Upper lobe of left lung (tissue), 6 donors: ENCODE data around the gene CBX5. TPM values are rescaled to one million over a fixed set of nuclear protein-coding genes. Genes with fewer than 3 reads are reported as not detected.
"Not testable (repeated sequence)": the region's sequence is repeated elsewhere in the genome, so short reads cannot be mapped to it uniquely, and the experiment has no call there.

Source experiments
- ATAC-seq, 2 donors: fragments of 200-7000 bp; cut with Tn5 transposase; one replicate each; pipeline ENCODE4 v1.9.1; 2022; ENCODE audit warnings: mild to moderate bottlenecking in 2 of 2, moderate library complexity in 2 of 2; ENCODE audit not compliant: low FRiP score in 2 of 2
- DNase-seq, 2 donors: peaks; one replicate each; pipeline ENCODE4 v3.0.0-alpha.2; 2019 to 2020
- H3K27ac ChIP-seq, 4 donors: fragments of 200-600 bp; sonication (generic); one replicate each; pipeline ENCODE4 v1.5.1; 2016 to 2019
- H3K27me3 ChIP-seq, 4 donors: fragments of 200-600 bp; sonication (generic); one replicate each; pipeline ENCODE4 v1.5.1; 2017 to 2019
- H3K36me3 ChIP-seq, 4 donors: fragments of 200-600 bp; sonication (generic); one replicate each; pipeline ENCODE4 v1.5.1; 2016 to 2019
- H3K4me1 ChIP-seq, 4 donors: fragments of 200-600 bp; sonication (generic); one replicate each; pipeline ENCODE4 v1.5.1; 2018 to 2019
- H3K4me3 ChIP-seq, 4 donors: fragments of 200-600 bp; sonication (generic); one replicate each; pipeline ENCODE4 v1.5.1; 2017 to 2019; ENCODE audit warnings: mild to moderate bottlenecking in 2 of 4, moderate library complexity in 1 of 4
- H3K9me3 ChIP-seq, 4 donors: fragments of 200-600 bp; sonication (generic); one replicate each; pipeline ENCODE4 v1.5.1; 2018 to 2019
- CTCF ChIP-seq, 6 experiments: fragments of 450-650 bp in 4 of 6; fragments of 200-600 bp in 2 of 6; sonication (generic) in 2 of 6; IDR thresholded peaks; one replicate each; pipeline ENCODE4 v1.5.1; 2016 to 2019; ENCODE audit warnings: antibody characterized with exemption in 6 of 6
- EP300 ChIP-seq, 4 donors: sonication (generic); formaldehyde crosslinking; IDR thresholded peaks; one replicate each; pipeline ENCODE4 v1.5.1; 2017; ENCODE audit warnings: antibody characterized with exemption in 4 of 4, control low read depth in 2 of 4
- POLR2A ChIP-seq, 4 donors: fragments of 450-650 bp; IDR thresholded peaks; one replicate each; pipeline ENCODE4 v1.5.1; 2016 to 2017; ENCODE audit warnings: antibody characterized with exemption in 4 of 4, mild to moderate bottlenecking in 2 of 4
- POLR2AphosphoS5 ChIP-seq, 2 donors: sonication (generic); formaldehyde crosslinking; IDR thresholded peaks; one replicate each; pipeline ENCODE4 v1.5.1; 2017; ENCODE audit warnings: antibody characterized with exemption in 2 of 2
- WGBS, 2 donors: methylation state at CpG; one replicate each; pipeline ENCODE4 v1.1.5; 2017 to 2018; 5-methylcytosine and 5-hydroxymethylcytosine counted together
- total RNA-seq, 6 donors: library from RNA; depleted of rRNA in 4 of 6; stranded (reverse); fragments of >200 nt in 4 of 6; gene quantifications; one replicate each; pipeline versions ENCODE4 v1.1.0 to v1.2.1, GENCODE V29; 2016 to 2021
- donor health status: DM: no; HTN: no; CAD: no; lungs with moderate emphysema.
- donor health status: DM: no; HTN: yes; CAD: no; lungs with severe emphysema.

Gene CBX5
- total RNA-seq, 6 donors from 2014 or later: 15.5 to 48.2 (median 36.1) TPM

DNA sequence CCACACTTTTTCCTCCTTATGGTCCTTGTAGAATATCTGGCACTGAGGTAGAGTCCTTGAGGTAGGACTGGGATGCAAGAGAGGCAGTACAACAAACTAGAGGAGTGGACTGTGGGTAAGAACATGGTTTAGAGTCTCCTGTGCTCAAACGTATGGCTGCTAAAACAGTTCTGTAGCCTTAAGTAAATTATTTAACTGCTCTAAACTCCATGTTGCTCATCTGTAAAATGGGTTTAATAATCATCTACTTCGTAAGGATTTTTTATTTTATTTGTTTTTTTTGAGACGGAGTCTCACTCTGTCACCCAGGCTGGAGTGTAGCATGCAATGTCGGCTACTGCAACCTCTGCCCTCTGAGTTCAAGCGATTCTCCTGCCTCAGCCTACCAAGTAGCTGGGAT, 41.4 kb upstream of the CBX5 start:
- Histone ChIP-seq H3K27ac (no peak overlapping the region), H3K9me3 (no peaks in the 10 kb centered on the region), H3K4me3 (no peak overlapping the region), H3K27me3 (no peaks in the 10 kb centered on the region), H3K4me1 (peaks cover 11 to 18% (median 15%) of the 10 kb centered on the region in 4 donors), H3K36me3 (no peaks in the 10 kb centered on the region)
- DNase-seq (no peak), ATAC-seq (no peak)
- whole genome bisulfite sequencing, 2 donors: 89 to 94% methylated on average over 5 of the region's 5 CpGs
- TF ChIP-seq EP300 (IDR thresholded peaks at IDR 0.05): no peak
- no peak for TF ChIP-seq POLR2AphosphoS5 (IDR thresholded peaks at IDR 0.05)
- no peak for TF ChIP-seq CTCF (IDR thresholded peaks at IDR 0.05)
- no peak for TF ChIP-seq POLR2A (IDR thresholded peaks at IDR 0.05)

DNA sequence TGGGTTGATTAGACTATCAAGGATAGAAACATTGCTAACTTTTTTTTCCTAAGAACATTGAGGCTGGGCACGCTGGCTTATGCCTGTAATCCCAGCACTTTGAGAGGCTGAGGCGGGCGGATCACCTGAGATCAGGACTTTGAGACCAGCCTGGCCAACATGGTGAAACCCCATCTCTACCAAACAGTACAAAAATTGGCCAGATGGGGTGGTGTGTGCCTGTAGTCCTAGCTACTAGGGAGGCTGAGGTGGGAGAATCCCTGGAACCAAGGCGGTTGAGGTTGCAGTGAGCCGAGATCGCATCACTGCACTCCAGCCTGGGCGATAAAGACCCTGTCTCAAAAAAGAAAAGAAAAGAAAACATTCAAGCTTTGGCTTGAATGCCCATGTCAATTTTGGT, 32.4 kb upstream of the CBX5 start:
- WGBS, 2 donors: 93 to 94% methylated on average over 7 of the region's 7 CpGs
- H3K27ac ChIP-seq, H3K27me3 ChIP-seq, DNase-seq, H3K4me1 ChIP-seq, H3K4me3 ChIP-seq, ATAC-seq, H3K36me3 ChIP-seq, H3K9me3 ChIP-seq: not testable (repeated sequence)

- Histone ChIP-seq H3K4me1 (peaks cover 15 to 20% (median 16%) of the 10 kb centered on the region in 4 donors), H3K27me3 (no peaks in the 10 kb centered on the region), H3K36me3 (no peaks in the 10 kb centered on the region), H3K27ac (no peak overlapping the region), H3K9me3 (no peaks in the 10 kb centered on the region), H3K4me3 (no peak overlapping the region)
- ATAC-seq: no peak
- no peak for DNase-seq
- 44 to 60% methylated on average over 2 of the region's 2 CpGs for WGBS, 2 donors
- TF ChIP-seq EP300 (IDR thresholded peaks at IDR 0.05) (no peak), POLR2AphosphoS5 (IDR thresholded peaks at IDR 0.05) (no peak), CTCF (IDR thresholded peaks at IDR 0.05) (no peak), POLR2A (IDR thresholded peaks at IDR 0.05) (no peak)
Observed at GRCh38 chr12:54311051-54311450, 31.1 kb upstream of the CBX5 start.

GRCh38 chr12:54306925-54307741, 27.2 kb upstream of the CBX5 start:
- no peaks in the 10 kb centered on the region for H3K36me3 ChIP-seq
- no peaks in the 10 kb centered on the region for H3K27me3 ChIP-seq
- ATAC-seq (peak; percentile 90 to 92), DNase-seq (peak; percentile 91 to 99)
- no peaks in the 10 kb centered on the region for H3K9me3 ChIP-seq
- peak overlapping the region; percentile 68 to 80 (median 74) for H3K27ac ChIP-seq
- H3K4me3 ChIP-seq: no peak overlapping the region
- TF ChIP-seq POLR2A (IDR thresholded peaks at IDR 0.05): peak in 2 of 4 donors; percentile 32 to 46
- TF ChIP-seq POLR2AphosphoS5 (IDR thresholded peaks at IDR 0.05): peak; percentile 67 to 69
- no peak for TF ChIP-seq CTCF (IDR thresholded peaks at IDR 0.05)
- TF ChIP-seq EP300 (IDR thresholded peaks at IDR 0.05): peak in 1 of 4 donors; percentile 63
- H3K4me1 ChIP-seq: peaks cover 30 to 45% (median 35%) of the 10 kb centered on the region in 4 donors
- 25 to 60% methylated on average over 4 to 8 of the region's 8 CpGs for WGBS, 2 donors

DNA sequence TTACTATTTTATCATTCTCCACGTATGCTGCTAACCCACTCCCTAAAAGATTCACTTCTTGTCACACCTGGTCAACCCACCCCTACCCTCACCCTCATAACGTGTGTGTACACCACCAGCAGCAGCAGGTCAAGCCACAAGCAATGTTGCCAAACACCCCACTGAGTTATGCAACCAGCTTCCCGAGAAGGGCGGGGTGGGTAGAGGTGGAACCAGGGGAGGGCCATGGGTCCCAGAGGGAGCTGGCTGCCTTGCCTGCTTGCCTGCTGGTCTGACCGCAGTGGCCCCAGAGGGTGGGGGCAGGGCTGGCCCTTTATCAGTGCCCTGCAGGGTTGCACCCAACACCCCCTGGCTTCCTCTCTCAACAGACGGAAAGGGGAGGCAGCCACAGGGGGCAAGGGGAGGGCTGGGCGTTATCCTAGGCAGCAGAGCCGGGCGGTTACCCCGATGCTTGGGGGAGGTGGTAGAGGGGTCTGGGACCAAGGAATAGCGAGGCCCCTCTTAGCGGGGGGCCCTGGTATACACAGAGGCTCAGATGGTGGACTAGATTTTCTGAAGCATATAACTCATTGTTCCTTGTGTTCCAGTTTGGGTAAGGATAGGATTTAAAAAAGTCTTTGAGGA, 24.4 kb upstream of the CBX5 start:
- 5 to 8% methylated on average over 10 to 12 of the region's 12 CpGs for WGBS, 2 donors
- Histone ChIP-seq H3K36me3 (no peaks in the 10 kb centered on the region), H3K9me3 (no peaks in the 10 kb centered on the region), H3K27me3 (no peaks in the 10 kb centered on the region), H3K27ac (peak overlapping the region; percentile 67 to 84 (median 74)), H3K4me1 (peaks cover 42 to 60% (median 48%) of the 10 kb centered on the region in 4 donors), H3K4me3 (peak overlapping the region in 2 of 4 donors; percentile 16 to 23)
- TF ChIP-seq POLR2A (IDR thresholded peaks at IDR 0.05): no peak
- peak; percentile 77 to 86 for TF ChIP-seq POLR2AphosphoS5 (IDR thresholded peaks at IDR 0.05)
- TF ChIP-seq CTCF (IDR thresholded peaks at IDR 0.05): no peak
- TF ChIP-seq EP300 (IDR thresholded peaks at IDR 0.05): peak in 1 of 4 donors; percentile 80
- peak; percentile 85 to 98 for DNase-seq
- ATAC-seq: peak; percentile 68 to 88
